Esophagus muscularis mucosa (tissue), 4 donors: ENCODE measurements around the gene C16orf90. TPM values are rescaled to one million over a fixed set of nuclear protein-coding genes. Genes with fewer than 3 reads are reported as not detected.
"Not testable (repeated sequence)": the region's sequence is repeated elsewhere in the genome, so short reads cannot be mapped to it uniquely, and the experiment has no call there.

Source experiments
- DNase-seq: peaks from one replicate; pipeline ENCODE4 v3.0.0-alpha.2; 2017; ENCODE audit errors: extremely low spot score
- H3K27ac ChIP-seq, 4 donors: fragments of 200-600 bp; sonication (generic); replicated peaks in 1 of 4; 1 replicate in 3 of 4; 2 replicates in 1 of 4; pipeline ENCODE4 v1.5.1; 2016 to 2019; ENCODE audit warnings: mild to moderate bottlenecking in 1 of 4
- H3K27me3 ChIP-seq, 4 donors: fragments of 200-600 bp; sonication (generic); one replicate each; pipeline versions ENCODE4 v1.5.1 to v1.6.0; 2016 to 2019
- H3K36me3 ChIP-seq, 4 donors: fragments of 200-600 bp; sonication (generic); one replicate each; pipeline ENCODE4 v1.5.1; 2016 to 2019
- H3K4me1 ChIP-seq, 4 donors: fragments of 200-600 bp; sonication (generic); one replicate each; pipeline ENCODE4 v1.5.1; 2016 to 2019
- H3K4me3 ChIP-seq, 4 donors: fragments of 200-600 bp; sonication (generic); 1 replicate in 2 of 4; 2 replicates in 2 of 4; pipeline ENCODE4 v1.5.1; 2016 to 2019; ENCODE audit warnings: mild to moderate bottlenecking in 4 of 4, moderate library complexity in 1 of 4
- H3K9me3 ChIP-seq, 4 donors: fragments of 200-600 bp; sonication (generic); 1 replicate in 3 of 4; 2 replicates in 1 of 4; pipeline ENCODE4 v1.5.1; 2016 to 2019
- CTCF ChIP-seq, 3 experiments: fragments of 200-600 bp in 2 of 3; fragments of 450-650 bp in 1 of 3; sonication (generic) in 2 of 3; IDR thresholded peaks; one replicate each; pipeline ENCODE4 v1.5.1; 2017 to 2019; ENCODE audit warnings: antibody characterized with exemption in 3 of 3, mild to moderate bottlenecking in 2 of 3, moderate library complexity in 1 of 3
- EP300 ChIP-seq: sonication (generic); formaldehyde crosslinking; IDR thresholded peaks from one replicate; pipeline ENCODE4 v1.6.1; 2017; ENCODE audit warnings: antibody characterized with exemption
- POLR2A ChIP-seq: fragments of 450-650 bp; IDR thresholded peaks from one replicate; pipeline ENCODE4 v1.6.1; 2017; ENCODE audit warnings: antibody characterized with exemption, moderate library complexity, mild to moderate bottlenecking, low read depth
- POLR2AphosphoS5 ChIP-seq, 2 donors: sonication (generic); formaldehyde crosslinking; IDR thresholded peaks; one replicate each; pipeline ENCODE4 v1.6.1; 2017; ENCODE audit warnings: antibody characterized with exemption in 2 of 2
- WGBS: methylation state at CpG from one replicate; pipeline ENCODE4 v1.1.5; 2018; 5-methylcytosine and 5-hydroxymethylcytosine counted together
- intact Hi-C: fragments of 100-400 bp; cut with DNase I; formaldehyde crosslinking; loops from one replicate; pipeline ENCODE4 v1.15.1; 2023
- total RNA-seq, 4 donors: library from RNA; depleted of rRNA; stranded (reverse); fragments of >200 nt; gene quantifications; one replicate each; pipeline versions ENCODE4 v1.1.0 to v1.2.1, GENCODE V29; 2016

The C16orf90 gene
- total RNA-seq, 4 donors from 2014 or later = not detected

- H3K27ac ChIP-seq = no peak overlapping the region
- peaks cover 49 to 92% (median 87%) of the 10 kb centered on the region in 4 donors for H3K36me3 ChIP-seq
- 88% methylated on average over 7 of the region's 7 CpGs for WGBS
- no peak overlapping the region for H3K4me3 ChIP-seq
- no peak for DNase-seq
- H3K9me3 ChIP-seq = no peaks in the 10 kb centered on the region
- no peaks in the 10 kb centered on the region for H3K27me3 ChIP-seq
- TF ChIP-seq EP300 (no peak), POLR2A (no peak), POLR2AphosphoS5 (IDR thresholded peaks at IDR 0.05) (no peak), CTCF (IDR thresholded peaks at IDR 0.05) (no peak)
- peaks cover 0 to 3% (median under 1%) of the 10 kb centered on the region in 4 donors for H3K4me1 ChIP-seq
- intact Hi-C loops = no loop called here
Measured at GRCh38 chr16:3508736-3509135, 13.4 kb upstream of the C16orf90 start.

- TF ChIP-seq POLR2AphosphoS5 (IDR thresholded peaks at IDR 0.05) (no peak), EP300 (no peak), POLR2A (no peak), CTCF (IDR thresholded peaks at IDR 0.05) (no peak)
- 81% methylated on average over 6 of the region's 6 CpGs for WGBS
- DNase-seq = no peak
- H3K9me3 ChIP-seq = no peaks in the 10 kb centered on the region
- H3K36me3 ChIP-seq = peaks cover 16 to 40% (median 36%) of the 10 kb centered on the region in 4 donors
- intact Hi-C loops = loop anchor here (5.0 kb wide), 1 partner anchor 46 kb away; no protein-coding TSS in a partner anchor
- H3K4me3 ChIP-seq = no peak overlapping the region
- H3K27ac ChIP-seq = no peak overlapping the region
- H3K27me3 ChIP-seq = no peaks in the 10 kb centered on the region
- H3K4me1 ChIP-seq = peaks cover 19 to 39% (median 28%) of the 10 kb centered on the region in 4 donors
Measured at GRCh38 chr16:3503523-3503922, 8.2 kb upstream of the C16orf90 start.

- Histone ChIP-seq H3K4me3 (peak overlapping the region; percentile 71 to 84 (median 79)), H3K27me3 (no peaks in the 10 kb centered on the region), H3K9me3 (no peaks in the 10 kb centered on the region), H3K36me3 (peaks cover 2 to 24% (median 21%) of the 10 kb centered on the region in 4 donors), H3K27ac (peak overlapping the region; percentile 73 to 85 (median 84)), H3K4me1 (peaks cover 19 to 39% (median 28%) of the 10 kb centered on the region in 4 donors)
- 77% methylated on average over 22 of the region's 22 CpGs for WGBS
- intact Hi-C loops = loop anchor here (5.0 kb wide), 1 partner anchor 45 kb away; no protein-coding TSS in a partner anchor
- DNase-seq = no peak
- TF ChIP-seq POLR2AphosphoS5 (IDR thresholded peaks at IDR 0.05) (no peak), CTCF (IDR thresholded peaks at IDR 0.05) (no peak), EP300 (no peak), POLR2A (no peak)
Measured at GRCh38 chr16:3501783-3502400, 6.6 kb upstream of the C16orf90 start.

- not testable (repeated sequence) for DNase-seq, H3K9me3 ChIP-seq, H3K27me3 ChIP-seq
- Histone ChIP-seq H3K36me3 (peaks cover 0 to 19% (median 16%) of the 10 kb centered on the region in 4 donors), H3K4me3 (peak overlapping the region; percentile 71 to 84 (median 79)), H3K27ac (peak overlapping the region; percentile 73 to 85 (median 84)), H3K4me1 (peaks cover 19 to 39% (median 28%) of the 10 kb centered on the region in 4 donors)
- intact Hi-C loops = loop anchor here (5.0 kb wide), 1 partner anchor 44 kb away; no protein-coding TSS in a partner anchor
- 14% methylated on average over 24 of the region's 24 CpGs for WGBS
Measured at GRCh38 chr16:3501412-3501761, 6.1 kb upstream of the C16orf90 start.

- 97% methylated on average over 16 of the region's 16 CpGs for WGBS
- H3K4me1 ChIP-seq = peaks cover 19 to 38% (median 28%) of the 10 kb centered on the region in 4 donors
- no peak overlapping the region for H3K4me3 ChIP-seq
- intact Hi-C loops = loop anchor here (10.0 kb wide), 2 partner anchors 94 to 234 kb away; partner anchors contain the start of genes ZNF174 and ZSCAN32
- no peaks in the 10 kb centered on the region for H3K9me3 ChIP-seq
- TF ChIP-seq POLR2A = no peak
- TF ChIP-seq CTCF (IDR thresholded peaks at IDR 0.05) = no peak
- no peak for TF ChIP-seq EP300
- TF ChIP-seq POLR2AphosphoS5 (IDR thresholded peaks at IDR 0.05) = no peak
- no peaks in the 10 kb centered on the region for H3K27me3 ChIP-seq
- no peak for DNase-seq
- H3K27ac ChIP-seq = no peak overlapping the region
- H3K36me3 ChIP-seq = no peaks in the 10 kb centered on the region
Measured at GRCh38 chr16:3498988-3499387, 3.7 kb upstream of the C16orf90 start.
